Stimulated activated CD4-positive, alpha-beta T cell treated with anti-CD3 and anti-CD28 coated beads, Interleukin-15, amount 100 ng/mL, for 48 hours (primary cell): Measurements from ENCODE around the gene NAA10.

Experiments used
- DNase-seq, 2 donors: peaks; one replicate each; pipeline ENCODE4 v3.0.0-alpha.2; 2020; ENCODE audit warnings: low read depth in 2 of 2

NAA10 gene

DNA sequence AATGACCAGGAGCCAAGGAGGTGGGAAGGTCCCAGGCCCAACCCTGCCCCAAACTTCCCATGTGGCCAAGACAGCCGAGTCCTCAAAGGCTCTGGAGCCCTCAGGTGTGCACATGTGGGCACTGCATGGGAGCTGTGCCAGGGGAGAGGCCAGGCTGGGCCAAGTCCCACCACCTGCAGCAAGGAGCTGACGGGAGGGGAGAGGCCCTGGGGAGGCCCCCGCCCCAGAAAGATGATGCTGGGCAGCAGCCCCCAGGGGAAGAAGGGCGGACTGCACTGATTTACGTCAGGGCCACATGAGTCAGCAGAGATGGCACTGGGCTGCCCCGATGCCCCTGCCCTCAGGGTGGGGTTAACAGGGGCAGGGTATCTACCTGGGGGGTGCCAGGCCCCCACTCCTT, 50.2 kb downstream of the NAA10 start:
- no peak for DNase-seq

DNA sequence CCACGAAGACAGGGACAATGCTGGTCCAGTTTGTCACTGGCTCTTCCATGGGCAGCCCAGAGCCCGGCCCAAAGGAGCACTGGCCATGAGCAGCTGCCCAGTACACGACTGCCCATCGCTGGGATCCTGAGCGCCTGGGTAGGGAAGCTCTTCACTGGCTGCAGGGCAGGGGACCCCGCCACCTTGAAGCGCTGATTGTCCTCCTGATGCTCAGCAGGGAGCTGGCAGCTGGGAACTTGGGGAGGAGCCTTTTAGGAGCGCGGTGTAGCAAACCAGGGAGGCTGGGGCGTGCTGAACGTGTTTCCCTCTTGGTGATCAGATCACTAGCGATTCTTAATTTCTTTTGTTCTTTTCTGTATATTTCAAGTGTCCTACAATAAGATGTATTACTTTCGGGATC, 50.7 kb downstream of the NAA10 start:
- DNase-seq: no peak

DNA sequence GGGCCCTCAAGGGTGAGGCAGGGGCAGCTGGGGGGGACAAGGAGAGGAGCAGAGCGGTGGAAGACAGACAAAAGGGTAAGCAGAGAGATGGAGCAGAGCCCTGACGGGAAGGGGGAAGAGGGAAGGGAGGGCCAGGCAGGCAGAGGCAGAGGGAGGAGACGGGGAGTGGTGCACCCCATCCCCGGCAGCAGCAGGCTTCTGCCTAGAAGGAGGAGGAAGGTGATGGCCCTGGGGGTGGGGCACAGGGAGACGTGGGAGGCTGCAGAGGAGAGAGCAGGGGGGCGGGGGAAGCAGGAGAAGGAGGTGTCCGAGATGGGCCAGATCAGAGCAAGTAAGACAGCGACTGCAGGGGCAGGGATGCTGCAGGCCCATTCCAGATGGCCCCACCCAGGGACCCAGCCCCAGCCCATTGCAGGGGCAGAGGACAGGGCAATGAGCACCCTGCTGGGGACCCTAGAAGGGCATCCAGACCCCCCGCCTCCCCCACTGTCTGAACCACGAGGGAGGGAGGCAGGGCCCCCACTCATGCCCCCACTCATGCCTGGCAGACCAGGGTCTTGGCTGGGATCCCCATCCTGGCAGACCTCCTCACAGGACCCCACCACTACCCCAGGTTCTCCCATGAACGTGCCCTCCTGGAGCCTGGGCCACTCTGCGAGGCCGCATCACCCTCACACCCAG, 51.5 kb downstream of the NAA10 start:
- no peak for DNase-seq

DNA sequence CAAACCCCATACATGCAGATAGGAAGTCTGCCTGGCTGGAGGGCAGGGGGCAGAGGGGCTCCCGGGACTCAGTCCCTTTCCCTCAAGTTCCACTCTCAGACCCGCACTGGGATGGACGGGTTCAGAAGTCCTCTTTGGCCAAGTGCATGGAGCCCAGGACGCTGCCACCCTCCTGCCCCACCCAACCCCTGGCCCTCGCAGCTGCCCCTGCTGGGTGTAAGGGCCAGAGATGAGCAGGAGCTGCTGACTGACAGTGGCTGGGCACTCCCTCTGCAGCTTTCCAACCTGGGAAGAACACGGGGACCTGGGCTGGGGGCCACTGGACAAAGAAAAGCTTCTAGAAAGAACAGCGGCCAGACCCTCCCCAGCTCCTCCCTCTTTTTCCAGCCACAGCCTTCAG, 52.3 kb downstream of the NAA10 start:
- DNase-seq: no peak

GRCh38 chrX:153882086-153882498, 52.7 kb downstream of the NAA10 start:
- DNase-seq: no peak

- no peak for DNase-seq
Observed at GRCh38 chrX:153881281-153881680, 53.6 kb downstream of the NAA10 start.

- DNase-seq: no peak
Observed at GRCh38 chrX:153880440-153880815, 54.4 kb downstream of the NAA10 start.

GRCh38 chrX:153879741-153880439, 54.9 kb downstream of the NAA10 start:
- DNase-seq: no peak
